GM18858 (cell line): ENCODE results near the gene CTTN.
"Not testable (repeated sequence)": the region's sequence is repeated elsewhere in the genome, so short reads cannot be mapped to it uniquely, and the experiment has no call there.

Source experiments
- ATAC-seq: cut with Tn5 transposase; IDR thresholded peaks from one replicate; pipeline ENCODE4 v1.9.1; 2021; ENCODE audit not compliant: unreplicated experiment

CTTN gene

GRCh38 chr11:70407814-70408213, 9.5 kb downstream of the CTTN start:
- ATAC-seq: no peak

DNA sequence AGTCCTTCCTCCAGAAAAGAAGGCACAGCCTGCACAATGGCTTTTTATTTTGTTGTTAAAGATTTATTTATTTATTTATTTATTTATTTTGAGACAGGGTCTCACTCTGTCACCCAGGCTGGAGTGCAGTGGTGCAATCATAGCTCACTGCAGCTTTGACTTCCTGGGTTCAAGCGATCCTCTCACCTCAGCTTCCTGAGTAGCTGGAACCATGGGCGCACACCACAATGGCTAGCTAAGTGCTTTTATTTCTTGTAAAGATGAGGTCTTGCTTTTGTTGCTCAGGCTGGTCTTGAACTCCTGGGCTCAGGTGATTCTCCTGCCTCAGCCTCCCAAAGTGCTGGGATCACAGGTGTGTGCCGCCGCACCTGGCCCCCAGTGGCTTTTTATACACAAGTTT, 10.0 kb downstream of the CTTN start:
- ATAC-seq: not testable (repeated sequence)

GRCh38 chr11:70409437-70409836, 11.1 kb downstream of the CTTN start:
- ATAC-seq: no peak

DNA sequence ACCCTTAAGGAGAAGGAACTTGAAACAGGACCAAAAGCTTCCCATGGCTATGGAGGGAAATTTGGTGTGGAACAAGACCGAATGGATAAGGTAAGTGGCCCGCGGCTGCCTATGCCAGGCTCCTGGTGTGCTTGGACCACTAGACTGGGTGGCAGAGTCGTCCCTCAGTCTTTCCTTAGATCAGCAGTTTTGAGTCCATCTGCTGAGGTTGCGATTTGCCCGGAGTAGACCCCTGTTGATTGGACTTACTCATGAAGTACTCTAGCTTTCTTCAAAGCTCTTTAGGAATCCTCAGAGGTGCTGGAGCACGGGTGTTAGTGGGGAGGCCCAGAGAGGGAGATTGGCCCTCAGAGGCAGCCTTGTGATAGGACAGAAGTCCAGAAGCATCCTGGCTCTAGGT, 11.5 kb downstream of the CTTN start:
- ATAC-seq: no peak

DNA sequence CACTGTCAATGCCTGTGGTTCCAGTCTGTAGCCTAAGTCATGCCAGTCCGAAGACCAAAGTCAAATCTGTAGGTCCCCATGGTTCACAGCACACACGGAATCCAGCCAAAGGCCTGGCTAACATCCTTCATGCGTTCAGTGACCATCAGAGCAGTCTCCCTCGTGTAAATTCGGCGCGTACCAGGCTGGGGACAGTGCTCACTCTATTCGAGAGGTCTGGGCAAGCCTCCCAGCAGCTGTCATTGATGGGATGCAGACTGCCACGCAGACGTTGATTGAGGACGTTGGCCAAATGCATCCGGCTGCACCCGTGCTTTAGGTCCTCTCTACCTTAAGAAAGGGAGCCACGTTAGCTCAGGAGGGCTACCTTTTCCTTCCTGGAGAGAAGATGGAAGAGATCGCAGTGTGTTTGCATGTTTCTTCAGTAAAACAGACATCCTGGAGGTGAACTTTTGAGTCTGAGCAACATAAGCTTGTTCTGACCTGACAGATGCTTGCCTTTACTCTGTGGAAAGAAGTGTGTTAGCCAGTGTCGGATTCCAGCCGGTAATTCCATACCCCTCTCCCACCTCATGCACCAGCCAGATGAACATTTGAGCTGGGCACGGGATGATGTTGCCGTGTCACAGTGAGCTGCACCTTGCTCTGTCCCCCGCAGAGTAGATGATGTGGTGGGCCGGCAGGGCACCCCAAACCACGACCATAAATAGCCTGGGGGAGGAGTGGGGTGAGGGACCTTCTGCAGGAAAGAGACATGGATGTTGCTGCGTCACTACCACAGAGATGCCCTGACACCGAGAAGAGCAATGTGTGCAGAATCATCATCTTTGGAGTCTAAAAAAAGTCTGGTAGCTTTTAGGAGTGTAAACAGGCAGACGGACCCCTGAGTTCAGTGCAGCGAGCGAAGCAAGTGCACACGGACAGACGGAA, 12.2 kb downstream of the CTTN start:
- no peak for ATAC-seq

DNA sequence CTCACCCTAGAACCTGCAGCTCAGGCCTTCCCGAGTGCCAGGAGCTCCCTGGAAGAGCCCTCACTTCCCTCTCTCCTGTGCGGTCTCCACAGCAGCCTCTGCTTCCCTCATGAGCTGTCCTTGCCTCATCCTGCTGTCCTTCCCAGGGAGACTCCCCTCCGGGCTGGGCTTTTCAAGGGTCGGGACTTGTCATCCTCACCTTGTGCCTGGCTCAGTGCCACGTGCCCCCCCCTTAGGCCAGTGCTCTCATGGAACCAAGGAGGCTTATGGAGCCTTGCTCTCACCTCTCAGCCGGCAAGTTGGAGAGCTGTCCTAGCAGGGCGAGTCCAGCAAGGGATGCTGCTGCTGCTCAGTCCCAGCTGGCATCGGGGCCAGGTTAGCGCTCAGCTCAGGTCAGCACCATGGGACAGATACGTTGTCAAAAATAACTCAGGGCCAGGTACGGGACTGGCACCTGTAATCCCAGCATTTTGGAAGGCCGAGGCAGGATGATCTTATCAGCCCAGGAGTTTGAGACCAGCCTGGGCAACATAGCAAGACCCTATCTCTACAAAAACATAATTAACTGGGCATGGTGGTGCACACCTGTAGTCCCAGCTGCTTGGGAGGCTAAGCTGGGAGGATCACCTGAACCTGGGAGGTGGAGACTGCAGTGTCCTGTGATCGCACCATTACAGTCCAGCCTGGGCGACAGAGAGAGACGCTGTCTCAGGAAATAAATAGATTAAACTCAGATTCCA, 13.6 kb downstream of the CTTN start:
- ATAC-seq: no peak

DNA sequence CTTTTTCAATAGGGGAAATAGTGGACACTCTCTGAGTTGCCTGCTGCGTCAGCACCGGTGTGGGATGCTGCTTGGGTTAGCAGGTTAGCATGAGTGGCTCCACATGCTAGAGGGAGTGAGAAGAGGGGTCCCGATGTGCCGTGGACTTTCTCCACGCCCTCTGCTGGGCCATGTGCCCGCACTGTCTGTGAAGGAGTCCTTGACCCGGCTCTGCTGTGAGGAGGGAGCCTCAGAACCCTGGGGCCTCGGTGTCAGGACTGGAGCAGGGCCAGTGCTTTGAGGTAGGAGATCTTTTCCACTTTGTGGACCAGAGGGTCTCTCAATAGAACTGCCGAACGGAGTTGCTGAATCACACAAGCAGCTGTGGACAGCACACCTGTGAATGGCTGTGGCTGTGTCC, 14.8 kb downstream of the CTTN start:
- ATAC-seq: no peak

DNA sequence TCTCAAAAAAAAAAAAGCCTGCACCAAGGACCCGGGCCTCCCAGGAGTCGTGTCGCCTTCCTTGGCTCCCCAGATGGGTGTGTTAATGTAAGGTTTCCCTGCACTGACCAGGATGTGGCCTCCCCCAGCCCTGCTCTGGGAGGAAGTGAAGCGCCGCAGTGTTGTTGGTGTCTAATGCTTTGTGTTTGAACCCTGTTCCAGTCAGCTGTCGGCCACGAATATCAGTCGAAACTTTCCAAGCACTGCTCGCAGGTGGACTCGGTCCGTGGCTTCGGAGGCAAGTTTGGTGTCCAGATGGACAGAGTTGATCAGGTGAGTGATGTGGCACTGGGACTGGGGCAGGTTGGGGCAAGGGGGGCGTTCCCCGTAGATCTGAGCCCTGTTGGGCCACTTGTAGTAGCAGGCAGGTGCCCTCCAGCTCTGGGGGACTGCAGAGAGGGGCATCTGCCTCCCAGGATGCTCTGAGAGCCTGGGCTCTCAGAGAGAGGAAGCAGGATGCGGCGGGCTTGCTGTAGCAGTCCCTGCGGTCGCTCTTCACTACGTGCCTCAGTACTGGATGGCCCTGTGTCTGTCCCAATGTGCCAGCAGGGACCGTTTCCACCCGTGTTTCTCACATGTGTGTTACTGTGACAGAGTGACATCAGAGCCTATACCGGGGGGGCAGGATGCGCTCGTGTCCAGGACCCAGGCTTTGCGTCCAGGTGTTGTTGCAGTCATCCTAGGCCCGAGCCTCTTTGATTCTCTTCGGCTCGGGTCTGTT, 16.2 kb downstream of the CTTN start:
- ATAC-seq: no peak

- no peak for ATAC-seq
These were observed 16.9 kb downstream of the CTTN start for GRCh38 chr11:70415191-70415590.

GRCh38 chr11:70415642-70416395, 17.5 kb downstream of the CTTN start:
- ATAC-seq: no peak

DNA sequence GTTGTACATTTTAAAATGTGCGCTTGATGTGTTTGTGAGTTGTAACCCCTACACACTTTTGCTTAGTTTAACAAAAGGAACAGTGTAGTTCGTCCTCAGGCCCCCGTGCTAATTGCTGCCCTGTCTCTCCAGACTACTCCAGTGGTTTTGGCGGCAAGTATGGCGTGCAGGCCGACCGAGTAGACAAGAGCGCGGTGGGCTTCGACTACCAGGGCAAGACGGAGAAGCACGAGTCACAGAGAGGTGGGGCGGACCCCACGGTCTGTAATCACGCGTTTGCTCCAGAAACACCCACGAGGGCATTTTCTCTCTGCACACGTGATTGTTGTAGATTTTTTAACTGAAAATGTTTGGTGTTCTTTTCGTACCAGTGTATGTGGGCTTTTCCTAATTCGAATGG, 18.6 kb downstream of the CTTN start:
- no peak for ATAC-seq

- no peak for ATAC-seq
These were observed 19.8 kb downstream of the CTTN start for GRCh38 chr11:70418130-70418529.

DNA sequence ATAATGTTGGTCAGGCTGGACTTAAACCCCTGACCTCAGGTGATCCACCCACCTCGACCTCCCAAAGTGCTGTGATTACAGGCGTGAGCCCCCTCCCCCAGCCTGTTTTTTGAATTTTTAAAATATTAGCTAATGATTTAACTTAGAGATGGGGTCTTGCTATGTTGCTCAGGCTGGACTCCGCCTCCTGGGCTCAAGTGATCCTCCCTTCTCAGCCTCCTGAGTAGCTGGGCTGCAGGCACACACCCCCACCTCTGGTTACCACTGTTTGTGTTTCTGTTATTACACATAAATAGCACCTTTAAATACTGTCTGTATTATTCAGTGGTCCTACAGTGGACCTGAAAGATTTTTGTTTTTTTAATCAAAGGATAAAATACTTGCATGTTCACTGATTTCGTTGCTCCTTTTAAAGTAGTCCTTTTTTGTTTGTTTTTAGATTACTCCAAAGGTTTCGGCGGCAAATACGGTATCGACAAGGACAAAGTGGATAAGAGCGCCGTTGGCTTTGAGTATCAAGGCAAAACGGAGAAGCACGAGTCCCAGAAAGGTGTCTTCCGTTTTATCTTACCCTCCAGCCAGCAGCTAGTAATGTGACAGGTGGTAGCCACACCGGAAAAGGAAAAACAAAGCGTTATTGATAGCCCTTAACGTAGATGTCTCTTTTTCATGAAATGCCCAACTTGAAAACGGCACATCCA, 21.1 kb downstream of the CTTN start:
- ATAC-seq: no peak

- no peak for ATAC-seq
These were observed 21.7 kb downstream of the CTTN start for GRCh38 chr11:70420008-70420464.

DNA sequence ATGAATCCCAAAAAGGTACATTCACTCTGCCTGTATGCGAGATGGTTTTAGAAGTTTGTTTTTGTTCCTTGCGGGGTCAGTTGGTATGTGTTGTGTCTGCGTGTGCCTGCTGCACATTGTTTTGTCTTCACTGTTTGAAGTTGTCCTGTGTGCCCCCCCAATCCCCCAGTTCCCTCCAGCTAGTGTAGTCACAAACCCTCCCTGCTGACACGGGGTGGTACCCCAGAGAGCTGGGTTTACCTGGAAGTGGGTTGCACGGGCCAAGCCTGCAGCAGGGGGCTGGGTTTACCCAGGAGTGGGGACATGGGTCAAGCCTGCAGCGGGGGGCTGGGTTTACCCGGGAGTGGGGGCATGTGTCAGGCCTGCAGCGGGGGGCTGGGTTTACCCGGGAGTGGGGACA, 22.2 kb downstream of the CTTN start:
- ATAC-seq: no peak

- ATAC-seq: no peak
These were observed 22.8 kb downstream of the CTTN start for GRCh38 chr11:70421123-70421522.

DNA sequence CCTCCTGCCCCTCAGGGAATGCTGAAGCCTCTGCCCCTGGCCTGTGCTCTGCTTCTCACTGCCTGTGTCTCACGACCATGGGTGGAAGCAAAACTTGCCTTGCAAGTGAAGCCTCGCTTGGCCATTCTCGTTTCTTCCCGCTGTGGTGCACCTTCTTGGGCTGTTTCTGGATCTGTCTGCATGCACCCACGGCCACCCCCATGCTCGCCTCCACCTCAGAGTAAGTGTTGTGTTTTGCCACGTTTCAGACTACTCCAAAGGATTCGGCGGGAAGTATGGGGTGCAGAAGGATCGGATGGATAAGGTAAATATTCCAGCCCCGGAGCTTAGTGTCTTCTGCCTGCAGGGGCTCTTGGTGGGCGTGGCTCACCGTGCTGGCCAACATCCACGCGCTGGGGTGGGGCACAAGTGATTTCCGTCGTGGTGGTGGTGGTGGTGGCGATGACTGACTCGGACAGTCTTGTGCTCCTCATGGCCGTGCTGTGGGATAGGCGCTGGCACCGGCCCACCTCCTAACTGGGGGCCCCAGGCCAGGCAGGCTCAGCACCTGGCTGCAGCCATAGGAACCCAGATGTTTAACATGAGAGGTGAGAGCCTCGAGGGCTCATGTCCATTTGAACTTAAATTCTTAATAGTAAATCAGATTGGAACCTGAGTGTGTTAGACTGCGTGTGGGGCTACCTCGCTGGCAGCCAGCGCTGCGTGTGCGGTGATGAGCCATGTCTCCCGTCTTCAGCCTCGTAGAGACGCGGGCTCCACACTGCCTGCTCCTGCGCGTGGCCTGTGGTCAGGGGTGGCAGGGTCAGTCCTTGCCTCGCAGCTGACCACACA, 24.6 kb downstream of the CTTN start:
- ATAC-seq: no peak

DNA sequence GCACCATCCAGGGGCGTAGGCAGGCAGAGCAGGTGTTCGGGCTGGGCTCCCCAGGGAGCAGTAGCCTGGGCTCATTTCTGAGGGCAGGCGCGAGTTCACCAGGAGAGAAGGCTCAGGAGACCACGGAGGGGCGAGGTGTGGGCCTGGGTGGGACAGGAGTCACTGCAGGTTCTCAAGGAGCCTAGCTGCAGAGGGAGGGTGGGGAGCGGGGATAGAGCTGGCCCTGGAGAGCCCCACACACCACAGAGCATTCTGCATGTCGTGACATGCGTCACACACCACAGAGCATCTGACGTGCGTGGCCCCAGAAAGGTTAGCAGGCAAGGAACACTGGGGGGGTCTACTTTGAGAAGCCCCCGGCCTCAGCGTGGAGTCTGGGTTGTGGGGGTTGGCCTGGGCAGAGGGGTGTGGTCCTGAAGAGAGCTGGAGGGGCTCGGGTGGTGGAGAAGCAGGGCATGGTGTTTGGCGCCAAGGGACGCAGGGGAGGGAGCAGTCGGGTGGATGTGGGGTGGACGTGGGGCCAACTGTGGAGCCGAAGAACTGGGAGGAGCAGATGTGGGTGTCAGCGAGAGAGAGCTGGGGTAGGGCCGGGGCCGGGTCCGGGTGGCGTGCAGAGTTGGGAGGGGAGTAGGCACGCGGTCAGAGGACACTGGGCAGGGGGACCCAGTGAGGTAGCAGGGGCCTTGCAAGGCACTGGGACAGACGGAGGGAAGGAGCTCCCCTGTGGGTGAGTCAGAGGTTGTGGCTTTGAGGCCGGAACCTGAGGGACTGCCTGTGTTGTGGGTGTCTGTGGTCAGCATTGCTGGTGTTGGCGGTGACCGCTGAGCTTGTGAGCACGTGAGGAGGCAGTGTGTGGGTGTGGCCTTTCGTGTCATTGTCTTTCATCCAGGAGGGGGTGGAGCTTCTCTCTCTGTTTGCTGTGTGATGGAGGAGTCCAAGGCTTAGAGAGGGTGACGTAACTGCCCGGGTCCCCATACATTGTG, 25.5 kb downstream of the CTTN start:
- no peak for ATAC-seq
